PFSK-1 (cell line): ENCODE measurements around the gene ADGB.

Source experiments
- POLR2AphosphoS5 ChIP-seq: IDR thresholded peaks from 2 replicates; pipeline ENCODE4 v1.6.1; 2012; ENCODE audit warnings: low read depth, mild to moderate bottlenecking, control low read depth, low read length, moderate library complexity
- SIN3A ChIP-seq: IDR thresholded peaks from 2 replicates; pipeline ENCODE4 v1.6.1; 2012; ENCODE audit warnings: mild to moderate bottlenecking, low read length, moderate library complexity, borderline replicate concordance; ENCODE audit not compliant: insufficient read depth
- TAF1 ChIP-seq: IDR thresholded peaks from 2 replicates; pipeline ENCODE4 v1.6.1; 2012; ENCODE audit warnings: low read length, control low read depth, borderline replicate concordance; ENCODE audit not compliant: insufficient read depth
- TF ChIP-seq, protein P1 (sequence below), 2 experiments: IDR thresholded peaks; 2 replicates each; pipeline versions ENCODE4 v1.6.1 to v1.8.0; 2011 to 2012; ENCODE audit warnings: low read depth in 2 of 2, low read length in 2 of 2, control low read depth in 1 of 2, inconsistent platforms in 1 of 2, mild to moderate bottlenecking in 1 of 2, moderate library complexity in 1 of 2; ENCODE audit not compliant: insufficient read depth in 1 of 2

DNA sequence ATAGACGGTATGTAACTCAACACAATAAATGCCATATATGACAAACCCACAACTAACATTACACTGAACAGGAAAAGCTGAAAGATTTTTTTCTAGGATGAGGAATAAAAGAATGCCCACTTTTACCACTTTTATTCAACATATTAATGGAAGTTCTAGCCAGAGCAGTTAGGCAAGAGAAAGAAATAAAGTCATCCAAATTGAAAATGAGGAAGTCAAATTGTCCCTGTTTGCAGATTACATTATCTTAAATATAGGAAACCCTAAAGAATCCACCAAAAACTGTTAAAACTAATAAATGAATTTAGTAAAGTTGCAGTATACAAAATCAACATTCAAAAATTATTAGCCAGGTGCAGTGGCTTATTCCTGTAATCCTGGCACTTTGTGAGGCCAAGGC is 24.6 kb upstream of the ADGB start:
- TF ChIP-seq TAF1 (no peak), POLR2AphosphoS5 (no peak), SIN3A (no peak)
- TF ChIP-seq, protein P1, sequence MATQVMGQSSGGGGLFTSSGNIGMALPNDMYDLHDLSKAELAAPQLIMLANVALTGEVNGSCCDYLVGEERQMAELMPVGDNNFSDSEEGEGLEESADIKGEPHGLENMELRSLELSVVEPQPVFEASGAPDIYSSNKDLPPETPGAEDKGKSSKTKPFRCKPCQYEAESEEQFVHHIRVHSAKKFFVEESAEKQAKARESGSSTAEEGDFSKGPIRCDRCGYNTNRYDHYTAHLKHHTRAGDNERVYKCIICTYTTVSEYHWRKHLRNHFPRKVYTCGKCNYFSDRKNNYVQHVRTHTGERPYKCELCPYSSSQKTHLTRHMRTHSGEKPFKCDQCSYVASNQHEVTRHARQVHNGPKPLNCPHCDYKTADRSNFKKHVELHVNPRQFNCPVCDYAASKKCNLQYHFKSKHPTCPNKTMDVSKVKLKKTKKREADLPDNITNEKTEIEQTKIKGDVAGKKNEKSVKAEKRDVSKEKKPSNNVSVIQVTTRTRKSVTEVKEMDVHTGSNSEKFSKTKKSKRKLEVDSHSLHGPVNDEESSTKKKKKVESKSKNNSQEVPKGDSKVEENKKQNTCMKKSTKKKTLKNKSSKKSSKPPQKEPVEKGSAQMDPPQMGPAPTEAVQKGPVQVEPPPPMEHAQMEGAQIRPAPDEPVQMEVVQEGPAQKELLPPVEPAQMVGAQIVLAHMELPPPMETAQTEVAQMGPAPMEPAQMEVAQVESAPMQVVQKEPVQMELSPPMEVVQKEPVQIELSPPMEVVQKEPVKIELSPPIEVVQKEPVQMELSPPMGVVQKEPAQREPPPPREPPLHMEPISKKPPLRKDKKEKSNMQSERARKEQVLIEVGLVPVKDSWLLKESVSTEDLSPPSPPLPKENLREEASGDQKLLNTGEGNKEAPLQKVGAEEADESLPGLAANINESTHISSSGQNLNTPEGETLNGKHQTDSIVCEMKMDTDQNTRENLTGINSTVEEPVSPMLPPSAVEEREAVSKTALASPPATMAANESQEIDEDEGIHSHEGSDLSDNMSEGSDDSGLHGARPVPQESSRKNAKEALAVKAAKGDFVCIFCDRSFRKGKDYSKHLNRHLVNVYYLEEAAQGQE (IDR thresholded peaks at IDR 0.05; ENCODE audit: insufficient read depth in 1 of 2, low read depth in 2 of 2, low read length in 2 of 2): no peak
